NOMO-1 (cell line): Measurements from ENCODE around the gene KLK1.
"Not testable (repeated sequence)": the region's sequence is repeated elsewhere in the genome, so short reads cannot be mapped to it uniquely, and the experiment has no call there.

ENCODE experiments used
- DNase-seq, 2 experiments: peaks; one replicate each; lab custom pipeline; 2025; ENCODE audit not compliant: unreplicated experiment in 2 of 2; lab: John Stamatoyannopoulos, UW

The KLK1 gene

GRCh38 chr19:50794074-50794875, 29.3 kb downstream of the KLK1 start:
- DNase-seq, result peak in 1 of 2 experiments; percentile 24

- no peak for DNase-seq
Measured at GRCh38 chr19:50793558-50794065, 30.0 kb downstream of the KLK1 start.

- DNase-seq, result no peak
Measured at GRCh38 chr19:50792272-50793250, 31.0 kb downstream of the KLK1 start.

GRCh38 chr19:50791594-50792271, 31.9 kb downstream of the KLK1 start:
- no peak for DNase-seq

GRCh38 chr19:50790922-50791467, 32.6 kb downstream of the KLK1 start:
- no peak for DNase-seq

GRCh38 chr19:50790396-50790795, 33.2 kb downstream of the KLK1 start, which contains the start of gene ACP4:
Gene ACP4 (plus strand): TSS chr19:50790415. CDS start chr19:50790415, 0 bp downstream.
- DNase-seq, result no peak

GRCh38 chr19:50785329-50785728, 38.3 kb downstream of the KLK1 start:
- DNase-seq, result no peak

- DNase-seq, result no peak
Measured at GRCh38 chr19:50784710-50785109, 38.9 kb downstream of the KLK1 start.

- not testable (repeated sequence) for DNase-seq
Measured at GRCh38 chr19:50783848-50784152, 39.8 kb downstream of the KLK1 start.

- no peak for DNase-seq
Measured at GRCh38 chr19:50780753-50781435, 42.7 kb downstream of the KLK1 start.

GRCh38 chr19:50779504-50780457, 43.8 kb downstream of the KLK1 start:
- no peak for DNase-seq

GRCh38 chr19:50778906-50779430, 44.6 kb downstream of the KLK1 start:
- no peak for DNase-seq

- DNase-seq, result peak; percentile 75 to 80
Measured at GRCh38 chr19:50777830-50778303, 45.7 kb downstream of the KLK1 start.

- DNase-seq, result no peak
Measured at GRCh38 chr19:50777261-50777660, 46.3 kb downstream of the KLK1 start.

GRCh38 chr19:50776131-50776530, 47.5 kb downstream of the KLK1 start:
- no peak for DNase-seq

GRCh38 chr19:50773454-50773853, 50.1 kb downstream of the KLK1 start:
- DNase-seq, result not testable (repeated sequence)

- DNase-seq, result not testable (repeated sequence)
Measured at GRCh38 chr19:50772912-50773311, 50.7 kb downstream of the KLK1 start.

GRCh38 chr19:50772476-50772875, 51.1 kb downstream of the KLK1 start:
- no peak for DNase-seq
